Stomach smooth muscle (tissue), 2 donors: Measurements from ENCODE around the gene WNK2.

Source experiments
- H3K27ac ChIP-seq: one replicate; pipeline ENCODE4 v1.7.0; 2013; ENCODE audit warnings: mild to moderate bottlenecking, low read length, inconsistent platforms
- H3K27me3 ChIP-seq, 2 donors: one replicate each; pipeline ENCODE4 v1.7.0; 2013; ENCODE audit warnings: low read length in 2 of 2; ENCODE audit not compliant: insufficient read depth in 2 of 2, control insufficient read depth in 1 of 2
- H3K36me3 ChIP-seq, 2 donors: one replicate each; pipeline ENCODE4 v1.7.0; 2013; ENCODE audit warnings: low read length in 2 of 2; ENCODE audit not compliant: control insufficient read depth in 2 of 2, insufficient read depth in 2 of 2
- H3K4me1 ChIP-seq: one replicate; pipeline ENCODE4 v1.7.0; 2013; ENCODE audit warnings: low read length; ENCODE audit not compliant: control insufficient read depth, insufficient read depth
- H3K4me3 ChIP-seq, 2 donors: one replicate each; pipeline ENCODE4 v1.7.0; 2013; ENCODE audit warnings: low read length in 2 of 2
- H3K9ac ChIP-seq, 2 donors: one replicate each; pipeline ENCODE4 v1.7.0; 2013; ENCODE audit warnings: low read length in 2 of 2, mild to moderate bottlenecking in 1 of 2
- H3K9me3 ChIP-seq, 2 donors: one replicate each; pipeline ENCODE4 v1.7.0; 2013; ENCODE audit warnings: low read length in 2 of 2; ENCODE audit not compliant: control insufficient read depth in 2 of 2
- donor health status: healthy.
- donor health status: Pancreatic carcinoma.

Gene WNK2

DNA sequence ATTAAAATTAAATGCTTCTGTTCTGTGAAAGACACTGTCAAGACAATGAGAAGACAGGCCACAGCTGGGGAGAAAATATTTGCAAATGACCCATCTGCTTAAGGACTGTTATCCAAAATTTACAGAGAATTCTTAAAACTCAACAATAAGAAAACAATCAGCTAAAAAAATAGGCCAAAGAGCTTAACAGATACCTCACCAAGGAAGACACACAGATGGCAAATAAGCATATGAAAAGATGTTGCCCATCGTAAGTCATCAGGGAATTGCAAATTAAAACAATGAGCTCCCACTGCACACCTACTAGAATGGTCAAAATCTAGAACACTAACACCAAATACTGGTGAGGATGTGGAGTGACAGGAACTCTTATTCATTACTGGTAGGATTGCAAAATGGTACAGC lies 10.3 kb downstream of the WNK2 start:
- Histone ChIP-seq H3K9me3 (no peaks in the 10 kb centered on the region), H3K4me1 (peaks cover 69% of the 10 kb centered on the region), H3K4me3 (no peak overlapping the region), H3K9ac (no peak overlapping the region), H3K27me3 (no peaks in the 10 kb centered on the region), H3K36me3 (no peaks in the 10 kb centered on the region), H3K27ac (no peak overlapping the region)

DNA sequence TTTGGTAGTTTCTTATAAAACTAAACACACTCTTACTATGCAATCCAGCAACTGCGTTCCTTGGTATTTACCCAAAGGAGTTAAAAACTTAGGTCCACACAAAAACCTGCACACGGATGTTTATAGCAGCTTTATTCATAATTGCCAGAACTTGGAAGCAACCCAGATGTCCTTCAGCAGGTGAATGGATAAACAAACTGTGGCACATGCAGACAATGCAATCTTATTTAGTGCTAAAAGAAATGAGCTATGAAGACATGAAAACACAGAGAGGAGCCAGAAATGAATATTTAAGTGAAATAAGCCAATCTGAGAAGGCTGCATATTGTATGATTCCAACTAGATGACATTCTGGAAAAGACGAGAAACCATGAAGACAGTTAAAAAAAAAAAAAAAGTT lies 10.7 kb downstream of the WNK2 start:
- Histone ChIP-seq H3K27me3 (no peaks in the 10 kb centered on the region), H3K36me3 (no peaks in the 10 kb centered on the region), H3K4me1 (peaks cover 65% of the 10 kb centered on the region), H3K27ac (no peak overlapping the region), H3K9me3 (no peaks in the 10 kb centered on the region), H3K9ac (no peak overlapping the region), H3K4me3 (no peak overlapping the region)

DNA sequence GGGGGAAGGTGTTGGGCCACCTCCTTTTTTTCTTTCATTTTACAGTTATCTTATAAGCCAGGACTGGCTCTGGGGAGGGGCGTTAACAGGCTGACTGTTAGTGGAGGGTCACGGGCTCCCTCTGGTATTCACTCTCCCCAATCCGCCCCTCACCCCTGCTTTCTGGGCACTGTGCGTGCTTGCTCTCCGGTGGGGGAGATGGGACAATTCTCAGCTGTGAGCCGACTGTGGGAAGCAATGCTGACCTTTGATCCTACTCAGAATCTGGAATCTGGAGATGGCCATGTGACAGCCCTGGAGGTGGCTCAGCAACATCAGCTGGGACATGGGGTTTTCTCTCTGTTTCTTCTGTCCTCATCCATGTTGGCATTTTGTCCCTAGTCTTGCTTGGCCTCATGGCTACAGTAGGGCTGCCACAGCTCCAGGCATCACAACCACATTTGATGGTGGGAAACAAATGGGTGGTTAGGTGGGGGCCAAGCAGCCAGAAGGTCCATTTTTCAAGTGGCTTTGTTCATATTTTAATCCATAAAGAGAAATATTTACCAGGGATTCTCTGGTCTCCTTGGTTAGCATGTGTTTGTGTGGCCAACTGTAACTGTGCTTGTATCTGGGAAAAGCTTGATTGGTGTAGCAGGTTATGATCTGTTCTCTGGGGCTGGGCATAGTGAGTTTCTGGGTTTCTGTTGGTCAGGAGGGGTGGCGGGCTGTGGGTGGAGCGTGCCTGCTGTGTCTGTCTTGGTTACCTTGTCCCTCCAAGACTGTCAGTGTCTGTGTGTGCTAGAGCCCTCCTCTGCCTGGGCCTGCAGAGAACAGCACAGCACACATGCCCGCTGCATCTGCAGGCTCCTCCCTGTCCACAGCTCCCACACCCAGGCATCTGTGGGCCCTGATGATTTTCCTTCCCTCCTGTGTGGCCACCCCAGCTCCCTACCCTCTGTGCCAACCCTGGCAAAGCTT lies 12.4 kb downstream of the WNK2 start:
- peaks cover 72% of the 10 kb centered on the region for H3K4me1 ChIP-seq
- no peak overlapping the region for H3K9ac ChIP-seq
- peak overlapping the region; percentile 49 for H3K27ac ChIP-seq
- no peak overlapping the region for H3K4me3 ChIP-seq
- no peaks in the 10 kb centered on the region for H3K9me3 ChIP-seq
- H3K27me3 ChIP-seq: no peaks in the 10 kb centered on the region
- no peaks in the 10 kb centered on the region for H3K36me3 ChIP-seq

DNA sequence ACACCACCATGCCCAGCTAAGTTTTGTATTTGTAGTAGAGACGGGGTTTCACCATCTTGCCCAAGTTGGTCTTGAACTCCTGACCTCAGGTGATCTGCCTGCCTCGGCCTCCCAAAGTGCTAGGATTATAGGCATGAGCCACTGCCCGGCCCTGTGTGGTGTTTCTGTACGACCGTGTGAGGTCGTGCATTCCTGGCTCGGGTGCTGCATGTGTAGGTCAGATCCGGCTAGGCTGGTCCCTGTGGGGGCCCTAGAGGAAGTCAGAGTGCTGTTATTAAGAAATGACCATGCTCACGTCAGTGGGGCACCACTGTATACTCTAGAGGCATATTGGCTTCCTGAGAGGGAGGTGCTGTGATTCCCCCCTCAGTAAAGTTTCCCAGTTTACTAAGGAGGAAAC lies 13.7 kb downstream of the WNK2 start:
- peak overlapping the region; percentile 49 for H3K27ac ChIP-seq
- H3K27me3 ChIP-seq: no peaks in the 10 kb centered on the region
- peaks cover 76% of the 10 kb centered on the region for H3K4me1 ChIP-seq
- H3K9me3 ChIP-seq: no peaks in the 10 kb centered on the region
- no peaks in the 10 kb centered on the region for H3K36me3 ChIP-seq
- no peak overlapping the region for H3K9ac ChIP-seq
- H3K4me3 ChIP-seq: no peak overlapping the region

DNA sequence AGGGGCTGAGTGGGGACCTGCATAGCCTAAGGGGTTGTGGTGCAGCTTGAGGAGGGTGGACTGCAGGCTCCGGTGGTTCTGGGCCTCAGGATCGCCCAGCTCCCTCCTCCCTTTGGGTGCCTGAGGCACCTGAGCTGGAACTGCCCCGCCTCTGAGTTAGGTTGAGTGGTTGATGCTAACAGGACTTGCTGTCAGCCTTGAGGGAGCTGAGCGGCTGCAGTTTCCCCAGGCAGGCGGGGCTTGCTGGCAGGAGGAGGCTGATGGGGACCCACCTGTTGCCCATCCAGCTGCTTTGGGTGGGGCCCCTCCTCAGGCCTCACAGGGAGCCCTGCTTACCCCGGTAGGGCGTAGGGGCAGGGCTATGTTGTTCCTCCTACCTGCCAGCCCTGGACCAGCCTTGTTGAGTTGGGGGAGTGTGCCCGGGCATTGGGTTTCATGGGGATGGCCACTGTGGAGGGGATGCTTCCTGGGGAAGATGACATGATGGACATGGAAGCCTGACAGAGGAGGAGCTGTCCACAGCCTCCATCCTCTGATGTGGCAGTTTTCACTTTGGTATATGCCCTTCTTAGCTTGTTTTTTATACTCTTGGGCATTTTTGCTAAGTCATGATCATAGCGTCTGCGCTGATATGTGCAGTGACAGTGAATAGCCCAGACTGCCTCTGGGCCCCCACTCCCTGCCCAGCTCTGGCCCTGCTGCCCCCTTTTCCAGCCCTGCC lies 14.3 kb downstream of the WNK2 start:
- H3K36me3 ChIP-seq: no peaks in the 10 kb centered on the region
- no peak overlapping the region for H3K4me3 ChIP-seq
- no peaks in the 10 kb centered on the region for H3K27me3 ChIP-seq
- H3K4me1 ChIP-seq: peaks cover 75% of the 10 kb centered on the region
- H3K9ac ChIP-seq: no peak overlapping the region
- peak overlapping the region; percentile 55 for H3K27ac ChIP-seq
- H3K9me3 ChIP-seq: no peaks in the 10 kb centered on the region

DNA sequence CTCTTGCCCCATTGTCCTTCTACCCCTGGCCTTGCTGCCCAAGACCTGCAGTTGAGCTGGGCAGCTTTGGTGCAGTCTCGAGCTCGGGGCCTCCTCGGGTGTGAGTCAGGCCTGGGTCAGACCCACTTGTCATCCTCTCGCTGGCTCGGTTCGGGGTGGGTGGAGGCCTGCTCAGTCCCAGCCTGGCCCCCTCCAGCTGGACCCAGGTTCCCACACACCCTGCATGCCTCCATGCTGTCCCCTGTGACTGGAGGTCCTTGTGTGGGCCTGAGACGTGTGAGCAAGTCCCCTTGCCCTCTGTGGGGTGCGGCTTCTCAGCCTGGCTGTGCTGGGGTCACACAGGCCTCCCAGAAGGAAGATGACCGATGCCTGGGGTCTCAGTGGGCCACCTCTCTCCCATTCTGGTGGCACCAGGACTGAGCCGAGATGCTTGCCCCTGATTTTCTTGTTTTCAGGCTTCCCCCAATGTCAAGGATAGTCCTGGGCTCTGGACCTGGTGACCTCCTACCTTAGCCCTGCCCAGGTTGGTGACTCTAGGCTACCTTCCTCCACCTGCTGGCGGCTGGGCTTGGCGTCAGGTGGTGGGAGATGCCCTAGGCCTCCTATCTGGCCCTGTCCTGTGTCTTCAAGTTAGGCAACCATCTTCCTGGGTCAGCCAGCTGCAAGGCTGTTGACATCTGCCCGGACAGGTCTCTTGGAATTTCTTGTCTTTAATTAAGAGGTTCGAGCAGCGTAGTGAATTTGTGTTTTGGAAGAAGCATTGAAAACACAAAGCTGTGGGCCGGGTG lies 15.1 kb downstream of the WNK2 start:
- Histone ChIP-seq H3K36me3 (no peaks in the 10 kb centered on the region), H3K27ac (peak overlapping the region; percentile 55), H3K4me1 (peaks cover 76% of the 10 kb centered on the region), H3K9ac (peak overlapping the region in 1 of 2 donors; percentile 24), H3K9me3 (no peaks in the 10 kb centered on the region), H3K4me3 (no peak overlapping the region), H3K27me3 (no peaks in the 10 kb centered on the region)

DNA sequence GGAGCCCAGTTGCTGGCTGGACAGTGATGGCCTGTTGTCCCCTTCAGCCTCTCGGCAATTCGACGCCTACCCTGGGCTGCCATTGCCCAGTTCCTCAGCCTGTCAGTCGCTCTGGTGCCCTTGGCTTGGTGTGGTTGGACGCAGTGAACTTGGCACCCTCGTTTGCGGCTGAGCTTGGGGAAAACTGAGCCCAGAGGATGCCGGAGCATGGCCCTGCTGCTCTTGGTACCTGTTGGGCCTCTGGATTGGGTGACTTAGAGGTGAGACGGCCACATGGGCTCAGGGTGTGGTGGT lies 16.5 kb downstream of the WNK2 start:
- Histone ChIP-seq H3K4me1 (peaks cover 84% of the 10 kb centered on the region), H3K27me3 (no peaks in the 10 kb centered on the region), H3K4me3 (no peak overlapping the region), H3K27ac (peak overlapping the region; percentile 18), H3K36me3 (no peaks in the 10 kb centered on the region), H3K9me3 (no peaks in the 10 kb centered on the region), H3K9ac (no peak overlapping the region)

DNA sequence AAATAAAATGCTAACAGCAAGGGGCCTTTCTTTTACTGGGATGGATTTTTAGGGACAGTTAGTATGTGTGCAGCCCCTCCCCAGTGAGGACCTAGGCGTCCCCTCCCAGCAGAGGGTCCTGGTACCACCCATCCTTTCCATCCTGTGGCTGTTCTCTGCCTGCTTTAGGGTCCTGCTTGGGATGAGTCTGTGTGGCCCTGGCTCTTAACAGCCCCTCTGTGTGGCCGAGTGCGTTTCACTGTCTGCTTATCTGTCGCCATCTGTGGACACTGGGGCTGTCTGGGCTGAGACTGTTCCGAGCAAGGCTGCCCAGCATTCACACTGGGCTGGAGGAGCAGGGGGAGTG lies 17.0 kb downstream of the WNK2 start:
- Histone ChIP-seq H3K27me3 (no peaks in the 10 kb centered on the region), H3K9me3 (no peaks in the 10 kb centered on the region), H3K9ac (no peak overlapping the region), H3K27ac (peak overlapping the region; percentile 70), H3K4me1 (peaks cover 88% of the 10 kb centered on the region), H3K36me3 (no peaks in the 10 kb centered on the region), H3K4me3 (peak overlapping the region in 1 of 2 donors; percentile 40)

DNA sequence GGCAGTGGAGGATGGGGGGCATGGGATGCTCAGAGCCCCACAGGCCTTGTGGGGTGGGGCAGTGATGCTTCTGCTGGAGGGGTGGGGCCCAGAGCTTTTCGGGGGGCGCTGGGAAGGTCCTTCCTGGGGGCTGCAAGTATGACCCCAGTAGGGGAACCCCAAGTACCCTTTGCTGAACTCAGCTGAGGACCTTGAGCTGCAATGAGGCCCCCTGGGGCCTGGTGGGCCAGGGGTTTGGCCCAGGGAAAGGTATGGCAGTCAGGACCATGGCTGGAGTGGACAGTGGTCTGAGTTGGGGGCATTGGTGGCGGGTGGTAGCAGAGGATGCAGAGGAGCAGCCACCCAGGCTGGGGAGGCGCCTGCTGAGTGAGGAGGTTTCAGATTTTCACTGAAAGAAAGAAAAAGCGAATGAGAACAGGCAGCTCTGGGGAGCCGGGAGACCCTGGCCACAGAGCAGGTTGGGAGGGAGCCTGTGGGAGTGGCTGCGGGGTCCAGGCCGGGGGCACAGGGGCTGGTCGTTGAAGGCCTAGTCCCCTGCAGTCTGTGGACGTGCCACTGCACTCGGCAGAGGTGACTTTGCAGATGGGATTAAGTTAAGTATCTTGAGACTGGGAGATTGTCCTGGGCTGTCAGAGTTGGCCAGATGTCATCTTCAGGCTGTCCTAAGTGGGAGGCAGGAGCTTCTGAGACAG lies 19.2 kb downstream of the WNK2 start:
- Histone ChIP-seq H3K36me3 (no peaks in the 10 kb centered on the region), H3K27ac (peak overlapping the region; percentile 41), H3K27me3 (no peaks in the 10 kb centered on the region), H3K4me3 (no peak overlapping the region), H3K9ac (no peak overlapping the region), H3K4me1 (peaks cover 88% of the 10 kb centered on the region), H3K9me3 (no peaks in the 10 kb centered on the region)

DNA sequence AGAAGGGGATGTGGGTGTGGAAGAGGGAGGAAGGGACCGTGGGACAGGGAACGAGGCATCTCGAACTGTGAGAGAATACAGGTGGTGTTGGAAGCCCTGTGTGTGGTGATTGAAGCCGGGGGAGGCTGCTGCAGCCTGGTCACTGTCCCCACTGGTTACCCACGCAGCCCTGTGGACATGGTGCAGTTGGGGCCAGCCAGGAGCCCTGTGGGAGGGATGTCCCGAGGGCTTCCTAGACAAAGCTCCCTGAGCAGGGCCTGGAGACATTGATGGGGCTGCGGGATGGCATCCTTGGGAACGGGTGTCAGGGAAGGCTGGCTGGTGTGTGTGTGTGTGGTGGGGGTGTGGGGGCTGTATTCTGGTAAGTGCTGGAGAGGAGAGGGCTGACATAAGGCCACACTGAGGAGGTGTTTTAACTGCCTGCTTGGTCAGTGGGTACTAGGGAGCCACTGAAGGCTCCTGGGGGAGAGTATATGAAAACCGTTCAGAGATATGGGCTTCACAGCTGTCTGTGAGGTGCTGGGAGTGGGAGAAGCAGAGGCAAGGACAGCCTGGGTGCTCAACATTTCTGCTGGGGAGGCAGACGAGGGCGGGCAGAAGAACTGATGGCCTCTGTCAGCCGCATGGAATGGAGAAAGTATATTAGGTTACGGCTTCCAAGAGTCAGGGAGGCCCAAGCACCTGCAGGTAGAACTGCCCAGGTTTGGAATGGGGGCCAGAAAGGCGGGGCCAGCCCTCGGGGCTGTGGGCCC lies 20.0 kb downstream of the WNK2 start:
- peak overlapping the region; percentile 58 for H3K27ac ChIP-seq
- no peak overlapping the region for H3K4me3 ChIP-seq
- no peaks in the 10 kb centered on the region for H3K9me3 ChIP-seq
- H3K9ac ChIP-seq: no peak overlapping the region
- no peaks in the 10 kb centered on the region for H3K27me3 ChIP-seq
- H3K36me3 ChIP-seq: no peaks in the 10 kb centered on the region
- peaks cover 89% of the 10 kb centered on the region for H3K4me1 ChIP-seq
